GM18517 (cell line): Measurements from ENCODE around the gene LYPD8.
"Not testable (repeated sequence)": the region's sequence is repeated elsewhere in the genome, so short reads cannot be mapped to it uniquely, and the experiment has no call there.

ENCODE experiments used
- ATAC-seq: cut with Tn5 transposase; IDR thresholded peaks from one replicate; pipeline ENCODE4 v1.9.1; 2021; ENCODE audit warnings: mild to moderate bottlenecking, moderate library complexity; ENCODE audit not compliant: unreplicated experiment

Gene LYPD8, protein sequence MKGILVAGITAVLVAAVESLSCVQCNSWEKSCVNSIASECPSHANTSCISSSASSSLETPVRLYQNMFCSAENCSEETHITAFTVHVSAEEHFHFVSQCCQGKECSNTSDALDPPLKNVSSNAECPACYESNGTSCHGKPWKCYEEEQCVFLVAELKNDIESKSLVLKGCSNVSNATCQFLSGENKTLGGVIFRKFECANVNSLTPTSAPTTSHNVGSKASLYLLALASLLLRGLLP

DNA sequence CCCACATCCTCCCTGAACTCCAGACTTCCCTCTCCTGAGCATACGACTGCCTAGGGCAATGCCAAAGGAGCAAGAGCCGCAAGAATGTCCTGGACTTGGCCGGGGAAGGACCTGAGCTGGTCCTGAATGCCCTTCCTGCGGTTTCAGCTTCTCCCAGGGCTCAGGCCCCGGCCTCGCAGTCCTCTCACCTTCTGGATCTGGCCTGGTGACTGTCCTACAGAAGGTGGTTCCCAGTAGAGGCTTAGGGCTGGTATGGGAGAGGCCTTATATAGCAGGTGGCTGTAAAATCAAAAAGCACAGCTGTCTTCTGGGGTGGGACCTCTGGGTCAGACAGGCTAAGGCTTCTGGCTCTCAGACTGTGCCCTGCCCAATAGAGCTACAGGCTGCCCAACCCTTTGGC lies at the start of gene LYPD8:
Gene LYPD8 (minus strand): TSS at position 243 of the 400 bp plus-strand sequence. CDS start 4,678 bp downstream, outside the sequence.
- no peak for ATAC-seq

DNA sequence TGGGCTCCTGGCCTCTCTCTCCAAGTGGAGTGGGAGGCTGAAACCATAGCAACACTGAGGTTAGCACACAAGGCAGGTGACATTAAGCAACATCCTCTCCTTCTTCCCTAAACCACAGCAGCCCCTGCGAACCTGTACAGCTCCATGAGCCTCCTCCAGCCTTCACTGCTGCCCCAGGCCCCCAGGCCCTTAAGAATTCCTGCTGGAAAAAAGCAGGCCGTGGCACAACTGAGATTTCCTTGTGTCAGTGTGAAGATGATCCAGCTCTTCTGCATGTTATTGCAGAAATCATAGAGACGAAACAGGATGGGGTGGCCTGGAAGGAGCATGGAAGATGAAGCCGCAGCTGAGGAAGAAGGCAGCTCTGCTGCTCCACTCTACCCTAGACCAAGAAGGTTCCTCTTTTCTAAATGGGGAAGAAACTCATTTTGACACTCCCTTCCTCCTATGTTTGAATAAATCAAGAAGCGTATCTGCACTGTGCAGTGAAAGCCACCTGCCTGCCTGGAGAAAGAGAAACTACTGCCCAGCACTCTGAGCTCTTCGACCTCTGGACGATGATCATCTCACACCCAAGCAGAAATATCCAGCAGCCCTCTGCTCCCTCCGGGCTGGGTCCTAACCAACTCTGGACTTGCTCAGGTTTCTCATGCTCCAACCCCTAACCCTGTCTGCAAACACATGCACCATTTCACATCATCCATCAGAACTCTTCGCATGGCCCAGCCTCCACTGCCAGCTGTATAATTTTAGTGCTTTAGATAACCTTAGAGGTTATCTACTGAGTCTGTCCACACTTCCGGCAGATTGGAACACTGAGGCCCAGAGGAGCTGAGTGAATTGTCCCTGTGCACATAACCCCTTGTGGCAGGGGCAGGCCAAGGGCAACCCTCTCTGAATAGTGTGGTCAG lies 49.5 kb upstream of the LYPD8 start:
- ATAC-seq = peak; percentile 95

DNA sequence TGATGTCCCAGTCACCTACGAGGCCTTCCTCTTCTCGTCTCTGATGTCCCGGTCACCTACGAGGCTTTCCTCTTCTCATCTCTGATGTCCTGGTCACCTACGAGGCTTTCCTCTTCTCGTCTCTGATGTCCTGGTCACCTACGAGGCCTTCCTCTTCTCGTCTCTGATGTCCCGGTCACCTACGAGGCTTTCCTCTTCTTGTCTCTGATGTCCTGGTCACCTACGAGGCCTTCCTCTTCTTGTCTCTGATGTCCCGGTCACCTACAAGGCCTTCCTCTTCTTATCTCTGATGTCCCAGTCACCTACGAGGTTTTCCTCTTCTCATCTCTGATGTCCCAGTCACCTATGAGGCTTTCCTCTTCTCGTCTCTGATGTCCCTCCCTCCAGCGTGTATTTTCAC lies 47.9 kb upstream of the LYPD8 start:
- not testable (repeated sequence) for ATAC-seq

DNA sequence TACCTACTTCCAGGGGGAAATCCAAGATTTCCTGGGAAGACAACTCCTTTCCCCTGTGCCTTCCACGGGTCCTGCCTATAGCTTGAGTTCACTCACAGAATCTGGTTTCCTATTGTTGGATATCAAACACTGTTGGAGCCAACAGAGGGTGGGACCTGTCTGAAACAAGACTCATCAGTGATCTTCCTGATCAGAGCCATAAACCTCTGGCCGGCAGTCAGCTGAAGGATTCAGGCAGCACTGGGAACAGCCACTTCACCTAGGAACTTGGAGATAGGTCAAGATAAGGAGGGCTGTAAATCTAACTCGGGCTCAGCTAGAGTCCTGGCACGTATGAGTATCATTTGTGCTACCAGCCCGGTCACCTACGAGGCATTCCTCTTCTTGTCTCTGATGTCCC lies 46.9 kb upstream of the LYPD8 start:
- ATAC-seq = no peak

DNA sequence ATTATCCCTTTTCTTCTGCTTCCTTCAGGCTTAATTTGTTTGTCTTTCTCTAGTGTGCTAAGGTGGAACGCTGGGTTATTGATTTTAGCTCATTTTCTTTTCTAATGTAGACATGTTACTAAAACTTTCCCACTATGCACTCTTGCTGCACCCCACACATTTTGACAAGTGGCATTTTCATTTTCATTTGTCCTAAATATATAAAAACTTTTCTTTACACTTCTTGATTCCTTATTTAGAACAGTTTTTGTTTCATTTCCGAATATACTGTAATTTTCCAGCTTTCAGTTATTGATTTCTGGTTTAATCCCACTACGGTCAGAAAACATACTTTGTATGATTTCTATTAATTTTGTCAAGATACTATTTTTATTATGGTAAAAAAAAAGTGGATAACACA lies 44.9 kb upstream of the LYPD8 start:
- ATAC-seq = no peak

DNA sequence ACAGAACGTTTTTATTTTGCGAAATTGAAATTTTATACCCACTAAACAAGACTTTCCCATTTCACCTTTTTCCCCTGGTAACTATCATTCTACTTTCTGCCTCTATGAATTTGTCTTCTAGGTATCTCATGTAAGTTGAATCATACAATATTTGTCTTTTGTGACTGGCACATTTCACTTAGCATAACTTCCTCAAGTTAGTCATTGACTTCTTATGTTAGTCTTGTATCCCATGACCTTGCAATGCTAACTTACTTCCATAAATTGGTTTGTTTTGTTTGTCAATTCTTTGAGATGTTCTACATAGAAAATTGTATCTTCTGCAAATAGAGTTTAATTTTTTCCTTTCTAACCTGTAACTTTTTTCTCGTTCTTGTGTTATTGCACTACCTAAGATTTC lies 43.2 kb upstream of the LYPD8 start:
- no peak for ATAC-seq

DNA sequence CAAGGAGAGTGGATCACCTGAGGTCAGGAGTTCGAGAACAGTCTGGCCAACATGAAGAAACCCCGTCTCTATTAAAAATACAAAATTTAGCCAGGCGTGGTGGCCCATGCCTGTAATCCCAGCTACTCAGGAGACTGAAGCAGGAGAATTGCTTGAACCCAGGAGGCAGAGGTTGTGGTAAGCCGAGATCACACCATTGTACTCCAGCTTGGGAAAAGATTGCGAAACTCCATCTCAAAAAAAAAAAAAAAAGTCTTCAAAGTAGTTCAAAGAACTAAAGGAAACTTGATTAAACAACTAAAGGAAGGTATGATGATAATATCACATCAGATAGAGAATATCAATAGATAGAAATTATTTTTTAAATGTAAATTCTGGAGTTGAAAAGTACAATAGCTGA lies 39.1 kb upstream of the LYPD8 start:
- ATAC-seq = not testable (repeated sequence)

DNA sequence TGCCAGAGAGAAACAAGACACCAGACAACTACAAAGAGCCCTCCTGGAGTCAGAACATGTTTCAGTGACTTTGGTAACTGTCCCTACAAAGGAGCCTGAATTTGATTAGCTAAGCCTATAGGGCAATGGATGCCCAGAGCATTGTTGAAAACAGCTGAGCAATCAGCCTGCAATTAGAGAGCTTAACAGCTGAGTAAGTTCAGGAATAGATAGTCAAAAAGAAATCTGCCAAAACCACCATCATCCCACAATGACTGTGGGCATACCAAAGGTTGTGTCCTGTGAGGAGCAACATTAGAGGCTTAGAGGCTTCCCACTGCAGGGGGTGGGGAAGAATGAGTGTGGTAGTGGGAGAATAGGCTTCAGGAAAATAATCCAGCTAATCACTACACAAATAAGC lies 38.0 kb upstream of the LYPD8 start:
- peak; percentile 96 for ATAC-seq

DNA sequence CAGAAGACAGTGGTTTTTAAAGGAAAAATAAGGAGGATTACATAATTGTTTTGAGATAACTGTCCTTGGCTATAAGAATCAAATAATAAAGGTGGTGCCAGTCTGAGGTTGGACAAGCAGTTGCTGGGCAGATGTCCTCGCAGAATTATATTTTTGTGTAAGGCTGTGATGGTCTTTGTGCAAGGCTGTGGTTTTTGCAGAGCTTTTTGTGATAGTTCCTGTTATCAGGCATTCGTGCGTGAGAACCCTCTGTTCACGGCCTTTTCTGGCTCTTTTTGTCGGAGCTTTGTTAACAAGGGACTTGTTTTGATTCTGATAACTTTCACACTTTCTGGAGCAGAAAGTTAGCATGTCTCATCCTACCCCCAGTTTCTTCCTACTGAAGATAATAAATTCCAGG lies 36.8 kb upstream of the LYPD8 start:
- ATAC-seq = peak; percentile 43

DNA sequence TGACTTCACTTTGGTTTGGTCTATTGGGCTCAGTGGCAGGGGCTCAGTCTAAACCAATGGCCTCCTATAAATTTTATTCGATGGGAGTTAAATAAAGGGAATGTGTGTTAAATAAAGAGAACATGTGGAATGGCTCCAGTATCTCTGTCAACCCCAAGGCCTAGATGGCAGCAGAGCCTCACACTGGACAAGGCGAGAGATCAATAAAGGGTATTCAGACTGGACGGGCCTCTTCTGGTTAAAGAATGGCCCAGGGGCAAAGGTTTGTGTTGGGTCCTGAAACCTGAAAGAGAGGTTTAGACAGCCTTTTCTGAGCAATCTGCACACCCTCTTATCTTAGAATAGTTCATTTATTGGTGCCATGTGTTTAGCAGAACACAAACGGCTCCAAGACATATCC lies 35.5 kb upstream of the LYPD8 start:
- ATAC-seq = no peak

DNA sequence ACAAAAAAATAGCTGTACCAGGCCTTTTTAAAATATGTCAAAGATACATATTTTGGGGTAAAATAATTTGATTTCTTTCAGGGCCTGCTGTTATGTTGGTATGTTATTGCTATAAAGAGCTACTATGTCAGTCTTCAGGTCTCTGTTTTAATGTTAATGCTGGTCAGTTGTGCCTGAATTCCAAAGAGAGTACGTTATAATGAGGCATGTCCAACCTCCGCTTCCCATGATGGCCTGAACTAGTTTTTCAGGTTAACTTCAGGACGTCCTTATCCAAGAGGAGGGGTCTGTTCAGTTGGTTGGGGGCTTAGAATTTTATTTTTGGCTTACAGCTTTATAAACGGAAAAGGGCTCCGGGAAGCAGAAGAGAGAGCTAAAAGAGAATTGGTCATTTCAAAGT lies 34.9 kb upstream of the LYPD8 start:
- no peak for ATAC-seq

DNA sequence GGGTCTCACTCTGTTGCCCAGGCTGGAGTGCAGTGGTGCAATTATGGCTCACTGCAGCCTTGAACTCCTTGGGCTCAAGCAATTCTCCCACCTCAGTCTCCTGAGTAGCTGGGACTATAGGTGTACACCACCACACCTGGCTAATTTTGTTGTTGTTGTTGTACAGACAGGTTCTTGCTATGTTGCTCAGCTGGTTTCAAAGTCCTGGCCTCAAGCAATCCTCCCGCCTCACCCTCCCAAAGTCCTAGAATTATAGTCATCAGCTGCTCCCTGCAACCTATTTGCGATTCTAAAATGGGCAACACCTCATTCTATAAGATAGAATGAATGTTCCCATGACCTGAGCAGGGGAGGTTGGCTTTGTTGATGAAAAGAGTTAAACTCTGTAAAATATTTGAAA lies 33.8 kb upstream of the LYPD8 start:
- ATAC-seq = not testable (repeated sequence)

DNA sequence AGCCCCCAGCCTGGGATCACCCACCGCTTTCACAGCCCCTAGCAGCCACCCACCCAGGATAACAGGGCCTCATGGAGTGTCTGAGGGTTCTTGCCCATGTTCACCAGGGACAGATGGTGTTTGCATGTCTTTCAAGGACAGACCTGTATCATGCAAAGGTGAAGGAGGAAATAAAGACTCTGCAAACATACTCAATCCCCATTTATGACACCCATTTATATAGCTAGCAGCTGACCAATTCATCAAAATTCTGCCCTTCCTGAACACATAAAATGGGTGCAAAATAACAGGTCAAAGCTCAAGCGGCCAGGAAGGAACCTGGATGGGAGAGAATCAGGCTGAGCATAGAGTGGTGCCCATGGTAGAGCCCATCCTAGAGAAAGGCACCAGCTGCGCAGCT lies 32.8 kb upstream of the LYPD8 start:
- no peak for ATAC-seq

DNA sequence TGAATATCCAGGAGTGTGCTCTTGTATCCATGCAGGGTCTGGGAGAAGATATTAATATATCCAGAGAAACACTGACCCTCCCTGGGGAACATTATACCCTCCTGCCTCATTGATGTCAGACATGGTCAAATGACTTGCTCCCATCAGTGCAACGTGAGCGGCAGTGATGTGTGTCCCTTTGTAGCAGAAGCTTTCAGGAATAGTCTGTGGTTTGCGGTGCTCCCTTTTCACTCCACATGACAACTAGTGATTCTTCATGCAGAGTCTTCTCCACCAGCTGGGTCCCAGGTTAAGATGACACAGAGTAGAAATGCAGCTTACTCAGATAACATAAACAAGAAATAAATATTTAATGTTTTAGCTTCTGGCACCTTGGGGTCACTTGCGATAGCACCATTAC lies 31.9 kb upstream of the LYPD8 start:
- no peak for ATAC-seq

DNA sequence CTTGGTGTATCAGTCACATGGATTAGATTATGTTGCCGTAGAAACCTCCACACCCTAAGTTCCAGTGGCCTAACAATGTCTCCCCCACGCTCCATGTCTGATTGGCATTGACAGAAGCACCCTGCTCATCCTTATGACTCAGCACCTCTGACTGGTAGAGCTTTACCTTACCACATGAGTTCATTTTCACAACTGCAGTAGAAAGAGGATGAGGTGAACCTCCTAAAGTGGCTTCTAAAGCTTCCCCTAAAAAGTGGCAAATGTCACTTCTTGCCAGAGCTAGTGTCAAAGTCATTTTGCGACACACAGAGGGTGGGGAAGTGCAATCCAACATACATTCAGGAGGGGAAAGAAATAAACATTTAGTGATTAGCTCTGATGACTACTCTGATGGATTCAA lies 30.6 kb upstream of the LYPD8 start:
- no peak for ATAC-seq

DNA sequence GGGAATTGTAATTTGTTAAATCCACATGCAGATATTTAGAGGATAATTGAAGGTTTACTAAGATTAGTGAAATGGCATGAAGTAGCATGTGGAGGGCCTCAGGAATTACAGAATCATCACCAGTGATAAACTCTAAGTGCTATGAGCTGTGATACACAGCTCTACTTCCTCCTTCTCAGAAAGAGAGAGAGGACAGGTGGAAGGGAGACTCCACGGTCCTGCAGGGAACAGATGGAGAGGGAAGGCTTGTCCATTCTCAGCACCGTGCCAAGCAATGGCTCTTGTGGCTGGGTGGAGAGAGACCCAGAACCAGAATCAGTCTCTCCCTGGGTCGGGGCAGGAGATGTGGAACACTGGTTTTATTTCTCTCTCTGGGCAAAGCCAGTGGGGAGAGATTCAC lies 27.8 kb upstream of the LYPD8 start:
- no peak for ATAC-seq

DNA sequence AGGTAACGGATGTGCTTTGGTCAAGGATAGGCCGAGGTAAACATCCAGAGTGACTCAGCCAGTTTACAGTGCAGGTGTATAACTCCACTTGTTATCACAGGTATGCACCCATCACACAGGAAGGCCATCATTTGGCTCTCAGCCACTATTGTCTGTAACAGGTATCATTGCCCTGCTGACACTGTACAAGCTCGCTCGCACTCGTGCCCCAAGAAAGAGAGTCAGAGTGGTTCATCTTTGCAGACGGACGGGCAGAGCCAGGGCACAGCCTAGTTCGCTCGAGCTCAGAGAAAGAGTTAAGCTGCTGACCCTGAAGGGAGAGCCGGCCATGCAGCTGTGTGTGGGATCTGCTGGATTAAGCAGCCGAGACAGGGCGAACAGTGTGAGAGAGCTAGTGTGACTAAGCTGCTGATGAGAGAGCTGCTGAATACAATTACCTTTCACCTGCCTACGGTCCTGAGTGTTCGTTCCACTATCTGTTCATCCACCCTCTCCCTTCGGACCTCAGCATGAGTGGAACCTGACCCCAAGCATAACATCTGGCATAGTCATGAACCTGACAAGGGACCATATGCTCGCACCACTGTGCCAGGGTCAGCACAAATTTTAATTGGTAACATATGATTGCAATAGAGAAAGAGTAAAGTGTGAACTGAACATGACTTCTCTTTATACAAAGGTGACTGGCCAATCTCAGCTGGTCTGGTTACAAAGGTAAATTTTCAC lies 27.0 kb upstream of the LYPD8 start:
- ATAC-seq = no peak

DNA sequence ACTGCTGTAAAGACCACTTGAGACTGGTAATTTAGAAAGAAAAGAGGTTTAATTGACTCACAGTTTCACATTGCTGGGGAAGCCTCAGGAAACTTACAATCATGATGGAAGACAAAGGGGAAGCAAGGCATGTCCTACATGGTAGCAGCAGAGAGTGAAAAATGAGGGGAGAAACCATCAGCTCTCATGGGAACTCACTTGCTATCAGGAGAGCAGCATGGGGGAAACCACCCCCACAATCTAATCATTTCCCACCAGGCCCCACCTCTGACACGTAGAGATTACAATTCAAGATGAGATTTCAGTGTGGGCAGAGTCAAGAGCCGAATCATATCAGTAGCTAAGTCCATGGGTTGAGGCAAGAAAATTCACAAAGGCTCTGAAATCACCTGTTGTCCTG lies 23.8 kb upstream of the LYPD8 start:
- no peak for ATAC-seq

DNA sequence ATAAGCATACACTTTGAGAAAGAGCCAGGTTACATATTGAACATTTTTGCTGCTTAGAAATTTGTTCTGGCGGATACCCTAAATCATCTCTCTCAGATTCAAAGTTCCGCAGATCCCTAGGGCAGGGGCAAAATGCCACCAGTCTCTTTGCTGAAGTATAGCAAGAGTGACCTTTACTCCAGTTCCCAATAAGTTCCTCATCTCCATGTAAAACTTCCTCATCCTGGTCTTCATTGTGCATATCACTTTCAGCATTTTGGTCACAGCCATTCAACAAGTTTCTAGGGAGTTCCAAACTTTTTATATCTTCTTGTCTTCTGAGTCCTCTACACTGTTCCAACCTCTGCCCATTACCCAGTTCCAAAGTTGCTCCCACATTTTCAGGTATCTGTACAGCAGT lies 23.3 kb upstream of the LYPD8 start:
- ATAC-seq = no peak

DNA sequence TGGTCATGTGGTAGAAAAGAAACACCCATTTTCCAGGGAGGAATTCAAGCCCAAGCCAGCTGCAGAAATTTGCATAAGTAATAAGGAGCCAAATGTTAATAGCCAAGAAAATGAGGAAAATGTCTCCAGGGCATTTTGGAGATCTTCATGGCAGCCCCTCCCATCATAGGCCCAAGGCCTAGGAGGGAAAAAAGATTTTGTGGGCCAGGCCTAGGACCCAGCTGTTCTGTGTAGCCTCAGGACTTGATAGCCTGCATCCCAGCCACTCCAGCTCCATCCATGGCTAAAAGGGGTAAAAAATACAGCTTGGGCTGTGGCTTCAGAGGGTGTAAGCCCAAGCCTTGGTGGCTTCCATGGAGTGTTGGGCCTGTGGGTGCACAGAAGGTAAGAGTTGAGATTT lies 21.4 kb upstream of the LYPD8 start:
- no peak for ATAC-seq

DNA sequence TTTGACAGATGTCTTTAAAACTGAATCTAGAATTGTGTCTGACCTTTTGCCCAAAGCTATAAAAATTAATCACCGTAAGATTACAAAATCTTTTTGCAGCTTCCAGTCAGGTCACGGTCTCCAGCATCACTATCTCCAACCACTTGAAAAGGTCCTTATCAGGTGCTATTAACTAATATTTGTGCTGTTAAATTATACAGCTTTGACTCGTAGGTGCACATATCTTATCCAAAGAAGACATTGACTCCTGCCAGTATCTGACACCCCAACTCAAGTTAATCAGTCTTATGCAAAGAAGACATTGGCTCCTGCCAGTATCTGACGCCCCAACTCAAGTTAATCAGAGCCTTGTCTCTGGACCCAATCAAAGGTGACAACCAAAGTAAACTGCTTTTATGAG lies 19.9 kb upstream of the LYPD8 start:
- no peak for ATAC-seq

DNA sequence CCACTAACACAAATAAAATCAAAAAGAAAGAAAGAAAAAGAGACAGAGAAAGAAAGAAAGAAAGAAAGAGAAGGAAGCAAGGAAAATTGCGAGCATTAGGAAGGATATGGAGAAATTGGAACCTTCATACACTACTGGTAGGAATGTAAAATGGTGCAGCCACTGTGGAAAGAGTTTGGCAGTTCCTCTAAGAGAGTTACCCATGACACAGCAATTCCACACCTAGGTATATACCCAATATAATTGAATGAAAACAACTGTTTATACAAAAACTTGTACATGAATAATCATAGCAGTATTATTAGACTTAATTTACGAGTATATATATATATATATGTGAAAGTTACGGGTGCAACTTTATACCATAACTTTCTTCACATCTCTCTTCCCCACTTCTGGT lies 4.1 kb upstream of the LYPD8 start:
- ATAC-seq = no peak
